ENCODE results near the gene LDHAL6B. TPM values are rescaled to one million over a fixed set of nuclear protein-coding genes. Genes with fewer than 3 reads are reported as not detected.

The LDHAL6B gene
- total RNA-seq (not detected), polyA plus RNA-seq (under 1 TPM in 2 of 3 donors, not detected in 1; 0.06 TPM)
- long read RNA-seq, donor 1 = 0 reads
- long read RNA-seq, donor 2 = 0 reads

DNA sequence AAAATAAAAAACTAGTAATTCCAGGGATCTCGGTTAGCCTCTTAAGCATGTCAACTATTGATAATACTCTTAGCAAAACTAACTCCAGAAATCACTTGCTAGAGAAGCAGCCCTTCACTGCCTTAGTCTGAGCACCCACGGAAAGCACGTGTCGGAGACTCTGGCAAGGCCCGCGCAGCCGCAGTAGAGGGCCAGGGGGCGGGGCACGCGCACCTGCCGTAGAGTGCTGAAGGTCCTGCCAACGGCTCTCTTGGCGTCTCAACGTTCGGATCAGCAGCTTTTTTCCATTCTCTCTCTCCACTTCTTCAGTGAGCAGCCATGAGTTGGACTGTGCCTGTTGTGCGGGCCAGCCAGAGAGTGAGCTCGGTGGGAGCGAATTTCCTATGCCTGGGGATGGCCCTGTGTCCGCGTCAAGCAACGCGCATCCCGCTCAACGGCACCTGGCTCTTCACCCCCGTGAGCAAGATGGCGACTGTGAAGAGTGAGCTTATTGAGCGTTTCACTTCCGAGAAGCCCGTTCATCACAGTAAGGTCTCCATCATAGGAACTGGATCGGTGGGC is at the start of gene LDHAL6B:
LDHAL6B (plus strand) TSS at position 221 of the 561 bp plus-strand sequence; CDS start at position 319, 98 bp downstream.
- Histone ChIP-seq H3K36me3 (ENCODE audit: insufficient read depth in 1 of 2, low read depth in 1 of 2) (peaks cover 10 to 97% of the 10 kb centered on the region in 2 donors), H3K27me3 (ENCODE audit: insufficient read depth in 3 of 3, low read length in 2 of 3) (no peaks in the 10 kb centered on the region), H3K4me1 (no peaks in the 10 kb centered on the region), H3K4me3 (no peak within 1 kb of the TSS), H3K27ac (no peak within 1 kb of the TSS), H3K9me3 (no peaks in the 10 kb centered on the region)
- 92 to 94% (median 93%) methylated on average over 30 of the region's 30 CpGs for WGBS, 3 donors
- intact Hi-C loops (cut with DNase I) = no loop called here
- ATAC-seq (no peak), DNase-seq (no peak)
- TF ChIP-seq, protein P1, sequence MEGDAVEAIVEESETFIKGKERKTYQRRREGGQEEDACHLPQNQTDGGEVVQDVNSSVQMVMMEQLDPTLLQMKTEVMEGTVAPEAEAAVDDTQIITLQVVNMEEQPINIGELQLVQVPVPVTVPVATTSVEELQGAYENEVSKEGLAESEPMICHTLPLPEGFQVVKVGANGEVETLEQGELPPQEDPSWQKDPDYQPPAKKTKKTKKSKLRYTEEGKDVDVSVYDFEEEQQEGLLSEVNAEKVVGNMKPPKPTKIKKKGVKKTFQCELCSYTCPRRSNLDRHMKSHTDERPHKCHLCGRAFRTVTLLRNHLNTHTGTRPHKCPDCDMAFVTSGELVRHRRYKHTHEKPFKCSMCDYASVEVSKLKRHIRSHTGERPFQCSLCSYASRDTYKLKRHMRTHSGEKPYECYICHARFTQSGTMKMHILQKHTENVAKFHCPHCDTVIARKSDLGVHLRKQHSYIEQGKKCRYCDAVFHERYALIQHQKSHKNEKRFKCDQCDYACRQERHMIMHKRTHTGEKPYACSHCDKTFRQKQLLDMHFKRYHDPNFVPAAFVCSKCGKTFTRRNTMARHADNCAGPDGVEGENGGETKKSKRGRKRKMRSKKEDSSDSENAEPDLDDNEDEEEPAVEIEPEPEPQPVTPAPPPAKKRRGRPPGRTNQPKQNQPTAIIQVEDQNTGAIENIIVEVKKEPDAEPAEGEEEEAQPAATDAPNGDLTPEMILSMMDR (IDR thresholded peaks at IDR 0.05) = no peak

DNA sequence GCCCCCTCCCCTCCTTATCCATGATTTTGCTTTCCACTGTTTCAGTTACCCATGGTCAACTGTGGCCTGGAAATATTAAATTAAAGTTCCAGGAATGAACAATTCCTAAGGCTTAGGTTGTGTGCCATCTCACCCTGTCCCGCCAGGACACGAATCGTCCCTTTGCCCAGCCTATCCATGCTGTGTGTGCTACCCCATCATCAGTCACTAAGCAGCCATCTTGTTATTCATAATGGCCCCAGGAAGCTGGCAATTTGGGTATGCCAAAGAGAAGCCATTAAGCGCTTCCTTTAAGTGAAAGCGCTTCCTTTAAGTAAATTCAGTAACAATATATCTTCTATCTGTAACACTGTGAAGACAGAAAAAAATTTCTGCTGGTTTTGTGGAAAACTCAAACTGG is 49.2 kb upstream of the LDHAL6B start:
- TF ChIP-seq, protein P1 (IDR thresholded peaks at IDR 0.05) = no peak

DNA sequence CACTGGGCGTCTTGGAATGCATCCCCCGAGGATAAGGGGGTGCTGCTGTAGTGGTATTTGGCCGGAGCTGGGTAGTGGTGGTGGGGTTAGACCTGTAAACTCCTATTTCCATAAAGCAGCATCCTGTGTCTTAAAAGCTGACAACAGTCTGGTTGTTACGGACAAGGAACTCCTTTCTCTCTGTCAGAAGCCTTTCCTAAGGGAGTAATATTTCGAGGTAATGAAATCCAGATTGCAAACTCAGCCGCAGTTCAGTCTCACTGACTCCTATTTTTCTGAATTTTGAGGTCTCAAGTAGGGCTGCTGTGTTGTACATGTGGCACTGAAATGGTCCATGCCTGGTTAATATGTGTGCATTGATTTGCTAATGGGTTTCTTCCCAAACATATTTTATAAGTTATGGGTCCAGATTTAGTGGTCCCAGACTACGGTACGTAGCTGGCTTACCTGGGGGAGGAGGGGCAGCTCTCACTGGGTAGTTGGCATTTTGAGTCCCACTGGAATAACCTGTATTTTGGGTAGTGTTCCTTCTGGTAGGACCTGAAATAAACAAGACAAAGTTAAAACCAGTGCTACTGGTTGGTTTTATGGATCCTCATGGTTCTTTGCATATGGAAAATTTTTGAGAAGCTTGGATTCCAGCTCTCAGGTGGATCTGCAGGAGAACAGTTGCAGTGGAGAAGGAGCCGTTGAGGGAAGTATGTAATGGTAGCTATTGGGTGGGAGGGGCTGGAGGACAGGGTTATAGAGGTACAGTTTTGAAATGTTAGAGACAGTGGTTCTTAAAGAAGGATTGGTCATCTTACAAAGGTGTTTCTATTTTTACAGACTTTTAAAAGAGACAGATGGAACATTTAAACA is 48.6 kb upstream of the LDHAL6B start:
- 84 to 89% (median 88%) methylated on average over 9 of the region's 9 CpGs for WGBS, 3 donors
- no peak for ATAC-seq
- H3K36me3 ChIP-seq (ENCODE audit: insufficient read depth in 1 of 2, low read depth in 1 of 2) = peaks cover 8 to 85% of the 10 kb centered on the region in 2 donors

More for the DNA sequence above, 49.2 kb upstream of the LDHAL6B start:
- 96 to 99% (median 98%) methylated on average over 5 of the region's 5 CpGs for whole genome bisulfite sequencing, 3 donors
- no peak overlapping the region for H3K27ac ChIP-seq
- intact Hi-C loops (cut with DNase I) = no loop called here
- DNase-seq = no peak
- H3K4me1 ChIP-seq = no peaks in the 10 kb centered on the region
- H3K36me3 ChIP-seq (ENCODE audit: insufficient read depth in 1 of 2, low read depth in 1 of 2) = peaks cover 9 to 86% of the 10 kb centered on the region in 2 donors
- H3K4me3 ChIP-seq = no peak overlapping the region
- no peaks in the 10 kb centered on the region for H3K27me3 ChIP-seq (ENCODE audit: insufficient read depth in 3 of 3, low read length in 2 of 3)
- ATAC-seq = no peak
- no peaks in the 10 kb centered on the region for H3K9me3 ChIP-seq

DNA sequence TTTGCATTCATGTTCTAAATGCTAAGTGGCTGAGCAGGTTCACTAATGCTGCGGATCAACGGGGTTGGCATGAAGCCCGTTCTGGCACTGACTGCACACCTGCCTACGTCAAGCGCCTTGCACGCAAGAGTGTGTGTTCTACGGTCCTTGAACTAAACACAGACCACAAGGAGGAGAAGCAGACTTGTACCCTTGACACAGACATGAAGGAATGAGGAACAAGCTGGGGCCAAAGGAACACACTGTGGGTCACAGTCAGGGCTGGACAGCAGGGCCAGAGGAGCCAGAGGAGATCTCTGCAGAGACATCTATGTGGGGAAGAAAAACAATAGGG is 48.0 kb upstream of the LDHAL6B start:
- intact Hi-C loops (cut with DNase I) = no loop called here
- Histone ChIP-seq H3K9me3 (no peaks in the 10 kb centered on the region), H3K27ac (no peak overlapping the region), H3K4me3 (no peak overlapping the region), H3K27me3 (ENCODE audit: insufficient read depth in 3 of 3, low read length in 2 of 3) (no peaks in the 10 kb centered on the region), H3K36me3 (ENCODE audit: insufficient read depth in 1 of 2, low read depth in 1 of 2) (peaks cover 5 to 80% of the 10 kb centered on the region in 2 donors), H3K4me1 (no peaks in the 10 kb centered on the region)
- no peak for ATAC-seq
- 82 to 91% (median 87%) methylated on average over 7 of the region's 7 CpGs for WGBS, 3 donors
- no peak for DNase-seq
- TF ChIP-seq, protein P1 (IDR thresholded peaks at IDR 0.05) = no peak

More for the DNA sequence above, 48.6 kb upstream of the LDHAL6B start:
- intact Hi-C loops (cut with DNase I) = no loop called here
- Histone ChIP-seq H3K27me3 (ENCODE audit: insufficient read depth in 3 of 3, low read length in 2 of 3) (no peaks in the 10 kb centered on the region), H3K27ac (no peak overlapping the region), H3K9me3 (no peaks in the 10 kb centered on the region), H3K4me1 (no peaks in the 10 kb centered on the region), H3K4me3 (no peak overlapping the region)
- TF ChIP-seq, protein P1 (IDR thresholded peaks at IDR 0.05) = no peak
- no peak for DNase-seq

Data from psoas muscle (tissue), 8 donors.